ENCODE measurements around the gene ATP6V1C2.

The ATP6V1C2 gene

GRCh38 chr2:10787176-10787968 is 65.9 kb downstream of the ATP6V1C2 start:
- no peak overlapping the region for H3K4me3 ChIP-seq (ENCODE audit: low read depth, low read length)
- peak; percentile 22 for TF ChIP-seq CTCF (IDR thresholded peaks at IDR 0.05; ENCODE audit: low read depth, low read length)
- in situ Hi-C loops (cut with HindIII; ENCODE audit: low sequenced_read_pairs), result no loop called here
- DNase-seq (ENCODE audit: low read depth, low spot score), result no peak

GRCh38 chr2:10788855-10789254 is 67.4 kb downstream of the ATP6V1C2 start:
- H3K4me3 ChIP-seq (ENCODE audit: low read depth, low read length), result no peak overlapping the region
- in situ Hi-C loops (cut with HindIII; ENCODE audit: low sequenced_read_pairs), result no loop called here
- TF ChIP-seq CTCF (IDR thresholded peaks at IDR 0.05; ENCODE audit: low read depth, low read length), result no peak
- DNase-seq (ENCODE audit: low read depth, low spot score), result no peak

GRCh38 chr2:10790228-10790973 is 69.0 kb downstream of the ATP6V1C2 start:
- no peak overlapping the region for H3K4me3 ChIP-seq (ENCODE audit: low read depth, low read length)
- TF ChIP-seq CTCF (IDR thresholded peaks at IDR 0.05; ENCODE audit: low read depth, low read length), result no peak
- in situ Hi-C loops (cut with HindIII; ENCODE audit: low sequenced_read_pairs), result no loop called here
- DNase-seq (ENCODE audit: low read depth, low spot score), result no peak

GRCh38 chr2:10792001-10792634 is 70.7 kb downstream of the ATP6V1C2 start:
- in situ Hi-C loops (cut with HindIII; ENCODE audit: low sequenced_read_pairs), result no loop called here
- no peak for DNase-seq (ENCODE audit: low read depth, low spot score)
- no peak for TF ChIP-seq CTCF (IDR thresholded peaks at IDR 0.05; ENCODE audit: low read depth, low read length)
- no peak overlapping the region for H3K4me3 ChIP-seq (ENCODE audit: low read depth, low read length)

- peak; percentile 11 for TF ChIP-seq CTCF (IDR thresholded peaks at IDR 0.05; ENCODE audit: low read depth, low read length)
- no peak for DNase-seq (ENCODE audit: low read depth, low spot score)
Measured at GRCh38 chr2:10792660-10793400, 71.4 kb downstream of the ATP6V1C2 start.

GRCh38 chr2:10793816-10794215 is 72.4 kb downstream of the ATP6V1C2 start:
- H3K4me3 ChIP-seq (ENCODE audit: low read depth, low read length), result no peak overlapping the region
- in situ Hi-C loops (cut with HindIII; ENCODE audit: low sequenced_read_pairs), result no loop called here
- DNase-seq (ENCODE audit: low read depth, low spot score), result no peak
- no peak for TF ChIP-seq CTCF (IDR thresholded peaks at IDR 0.05; ENCODE audit: low read depth, low read length)

More at GRCh38 chr2:10792660-10793400, 71.4 kb downstream of the ATP6V1C2 start:
- H3K4me3 ChIP-seq (ENCODE audit: low read depth, low read length), result no peak overlapping the region
- in situ Hi-C loops (cut with HindIII; ENCODE audit: low sequenced_read_pairs), result no loop called here

All from astrocyte of the spinal cord (primary cell).